Activated CD4-positive, alpha-beta T cell treated with anti-CD3 and anti-CD28 coated beads for 48 hours (primary cell): ENCODE measurements around the gene RNF20.
"Not testable (repeated sequence)": the region's sequence is repeated elsewhere in the genome, so short reads cannot be mapped to it uniquely, and the experiment has no call there.

ENCODE experiments used
- DNase-seq: peaks from one replicate; pipeline ENCODE4 v3.0.0-alpha.2; 2020

The RNF20 gene

GRCh38 chr9:101540069-101540468, 6.4 kb downstream of the RNF20 start:
- no peak for DNase-seq

- no peak for DNase-seq
These were observed 9.6 kb downstream of the RNF20 start for GRCh38 chr9:101543098-101543735.

- DNase-seq: not testable (repeated sequence)
These were observed 15.9 kb downstream of the RNF20 start for GRCh38 chr9:101549472-101550098.

- DNase-seq: no peak
These were observed 28.1 kb downstream of the RNF20 start for GRCh38 chr9:101561740-101562139.

- DNase-seq: no peak
These were observed 29.3 kb downstream of the RNF20 start for GRCh38 chr9:101562966-101563365.

- no peak for DNase-seq
These were observed 30.6 kb downstream of the RNF20 start for GRCh38 chr9:101564252-101564651.

- peak; percentile 58 for DNase-seq
These were observed 33.5 kb downstream of the RNF20 start for GRCh38 chr9:101566904-101567724.

GRCh38 chr9:101567725-101568350, 34.2 kb downstream of the RNF20 start:
- DNase-seq: no peak

- no peak for DNase-seq
These were observed 36.3 kb downstream of the RNF20 start for GRCh38 chr9:101569741-101570501.

- no peak for DNase-seq
These were observed 37.5 kb downstream of the RNF20 start for GRCh38 chr9:101571114-101571513.

- no peak for DNase-seq
These were observed 38.7 kb downstream of the RNF20 start for GRCh38 chr9:101572316-101572715.

- DNase-seq: no peak
These were observed 41.2 kb downstream of the RNF20 start for GRCh38 chr9:101574731-101575333.

GRCh38 chr9:101578378-101578777, 44.7 kb downstream of the RNF20 start:
- no peak for DNase-seq

- no peak for DNase-seq
These were observed 46.3 kb downstream of the RNF20 start for GRCh38 chr9:101579711-101580545.

GRCh38 chr9:101582553-101582952, 48.9 kb downstream of the RNF20 start:
- no peak for DNase-seq

GRCh38 chr9:101585740-101586139, 52.1 kb downstream of the RNF20 start:
- DNase-seq: no peak

GRCh38 chr9:101586651-101587050, 53.0 kb downstream of the RNF20 start:
- peak; percentile 17 for DNase-seq

GRCh38 chr9:101587332-101588043, 53.8 kb downstream of the RNF20 start:
- DNase-seq: no peak

GRCh38 chr9:101590074-101590473, 56.4 kb downstream of the RNF20 start:
- not testable (repeated sequence) for DNase-seq

GRCh38 chr9:101590901-101591300, 57.2 kb downstream of the RNF20 start:
- DNase-seq: no peak
